Measurements from ENCODE around the gene ABHD12.

The ABHD12 gene

GRCh38 chr20:25282034-25282781, 108.4 kb downstream of the ABHD12 start:
- no peak for DNase-seq (ENCODE audit: insufficient read length, low spot score)
- no peak for FAIRE-seq
- TF ChIP-seq POLR2A (IDR thresholded peaks at IDR 0.05; ENCODE audit: low read depth, low read length) (no peak), PAX5 (IDR thresholded peaks at IDR 0.05; ENCODE audit: insufficient read depth, low read length, severe bottlenecking) (no peak), TAF1 (IDR thresholded peaks at IDR 0.05; ENCODE audit: low read depth, low read length) (no peak), SPI1 (IDR thresholded peaks at IDR 0.05; ENCODE audit: low read depth, low read length) (no peak), POU2F2 (IDR thresholded peaks at IDR 0.05; ENCODE audit: low read depth, low read length) (no peak), POLR2AphosphoS5 (IDR thresholded peaks at IDR 0.05; ENCODE audit: low read depth, low read length) (no peak)

- TF ChIP-seq POLR2AphosphoS5 (IDR thresholded peaks at IDR 0.05; ENCODE audit: low read depth, low read length) (no peak), POLR2A (IDR thresholded peaks at IDR 0.05; ENCODE audit: low read depth, low read length) (no peak), SPI1 (IDR thresholded peaks at IDR 0.05; ENCODE audit: low read depth, low read length) (no peak), PAX5 (IDR thresholded peaks at IDR 0.05; ENCODE audit: insufficient read depth, low read length, severe bottlenecking) (no peak), POU2F2 (IDR thresholded peaks at IDR 0.05; ENCODE audit: low read depth, low read length) (no peak)
- DNase-seq (ENCODE audit: insufficient read length, low spot score): no peak
- no peak for FAIRE-seq
These were observed 109.1 kb downstream of the ABHD12 start for GRCh38 chr20:25281541-25281991.

GRCh38 chr20:25280574-25281535, 109.8 kb downstream of the ABHD12 start:
- no peak for FAIRE-seq

GRCh38 chr20:25280051-25280573, 110.5 kb downstream of the ABHD12 start:
- no peak for FAIRE-seq
- no peak for DNase-seq (ENCODE audit: insufficient read length, low spot score)
- TF ChIP-seq POLR2A (IDR thresholded peaks at IDR 0.05; ENCODE audit: low read depth, low read length) (no peak), PAX5 (IDR thresholded peaks at IDR 0.05; ENCODE audit: insufficient read depth, low read length, severe bottlenecking) (no peak), POU2F2 (IDR thresholded peaks at IDR 0.05; ENCODE audit: low read depth, low read length) (no peak), POLR2AphosphoS5 (IDR thresholded peaks at IDR 0.05; ENCODE audit: low read depth, low read length) (no peak), SPI1 (IDR thresholded peaks at IDR 0.05; ENCODE audit: low read depth, low read length) (no peak), TAF1 (IDR thresholded peaks at IDR 0.05; ENCODE audit: low read depth, low read length) (no peak)

More at GRCh38 chr20:25280574-25281535, 109.8 kb downstream of the ABHD12 start:
- no peak for TF ChIP-seq POU2F2 (IDR thresholded peaks at IDR 0.05; ENCODE audit: low read depth, low read length)
- no peak for TF ChIP-seq TAF1 (IDR thresholded peaks at IDR 0.05; ENCODE audit: low read depth, low read length)
- TF ChIP-seq SPI1 (IDR thresholded peaks at IDR 0.05; ENCODE audit: low read depth, low read length): no peak
- no peak for TF ChIP-seq POLR2AphosphoS5 (IDR thresholded peaks at IDR 0.05; ENCODE audit: low read depth, low read length)
- TF ChIP-seq PAX5 (IDR thresholded peaks at IDR 0.05; ENCODE audit: insufficient read depth, low read length, severe bottlenecking): no peak
- no peak for TF ChIP-seq POLR2A (IDR thresholded peaks at IDR 0.05; ENCODE audit: low read depth, low read length)
- no peak for DNase-seq (ENCODE audit: insufficient read length, low spot score)

- DNase-seq (ENCODE audit: insufficient read length, low spot score) (no peak), FAIRE-seq (no peak)
- TF ChIP-seq POLR2AphosphoS5 (IDR thresholded peaks at IDR 0.05; ENCODE audit: low read depth, low read length): no peak
- no peak for TF ChIP-seq POLR2A (IDR thresholded peaks at IDR 0.05; ENCODE audit: low read depth, low read length)
- TF ChIP-seq PAX5 (IDR thresholded peaks at IDR 0.05; ENCODE audit: insufficient read depth, low read length, severe bottlenecking): no peak
- TF ChIP-seq SPI1 (IDR thresholded peaks at IDR 0.05; ENCODE audit: low read depth, low read length): no peak
- no peak for TF ChIP-seq TAF1 (IDR thresholded peaks at IDR 0.05; ENCODE audit: low read depth, low read length)
These were observed 111.2 kb downstream of the ABHD12 start for GRCh38 chr20:25279403-25279802.

GRCh38 chr20:25278636-25279361, 111.8 kb downstream of the ABHD12 start:
- FAIRE-seq (no peak), DNase-seq (ENCODE audit: insufficient read length, low spot score) (no peak)
- TF ChIP-seq PAX5 (IDR thresholded peaks at IDR 0.05; ENCODE audit: insufficient read depth, low read length, severe bottlenecking): no peak
- no peak for TF ChIP-seq POU2F2 (IDR thresholded peaks at IDR 0.05; ENCODE audit: low read depth, low read length)
- no peak for TF ChIP-seq POLR2AphosphoS5 (IDR thresholded peaks at IDR 0.05; ENCODE audit: low read depth, low read length)
- no peak for TF ChIP-seq SPI1 (IDR thresholded peaks at IDR 0.05; ENCODE audit: low read depth, low read length)
- TF ChIP-seq TAF1 (IDR thresholded peaks at IDR 0.05; ENCODE audit: low read depth, low read length): no peak
- TF ChIP-seq POLR2A (IDR thresholded peaks at IDR 0.05; ENCODE audit: low read depth, low read length): no peak

- DNase-seq (ENCODE audit: insufficient read length, low spot score): no peak
- FAIRE-seq: no peak
- TF ChIP-seq POU2F2 (IDR thresholded peaks at IDR 0.05; ENCODE audit: low read depth, low read length): no peak
- TF ChIP-seq POLR2AphosphoS5 (IDR thresholded peaks at IDR 0.05; ENCODE audit: low read depth, low read length): no peak
- no peak for TF ChIP-seq PAX5 (IDR thresholded peaks at IDR 0.05; ENCODE audit: insufficient read depth, low read length, severe bottlenecking)
- no peak for TF ChIP-seq SPI1 (IDR thresholded peaks at IDR 0.05; ENCODE audit: low read depth, low read length)
- no peak for TF ChIP-seq TAF1 (IDR thresholded peaks at IDR 0.05; ENCODE audit: low read depth, low read length)
These were observed 112.6 kb downstream of the ABHD12 start for GRCh38 chr20:25277941-25278521.

GRCh38 chr20:25277051-25277801, 113.4 kb downstream of the ABHD12 start:
- no peak for DNase-seq (ENCODE audit: insufficient read length, low spot score)
- TF ChIP-seq POLR2A (IDR thresholded peaks at IDR 0.05; ENCODE audit: low read depth, low read length) (no peak), POLR2AphosphoS5 (IDR thresholded peaks at IDR 0.05; ENCODE audit: low read depth, low read length) (no peak), POU2F2 (IDR thresholded peaks at IDR 0.05; ENCODE audit: low read depth, low read length) (no peak), PAX5 (IDR thresholded peaks at IDR 0.05; ENCODE audit: insufficient read depth, low read length, severe bottlenecking) (no peak), SPI1 (IDR thresholded peaks at IDR 0.05; ENCODE audit: low read depth, low read length) (no peak), TAF1 (IDR thresholded peaks at IDR 0.05; ENCODE audit: low read depth, low read length) (no peak)
- FAIRE-seq: no peak

Measured in GM12891 (cell line).